H9 (cell line): ENCODE measurements around the gene IQCK. TPM values are rescaled to one million over a fixed set of nuclear protein-coding genes. Genes with fewer than 3 reads are reported as not detected.

Experiments
- DNase-seq: peaks from one replicate; pipeline ENCODE4 v3.0.0-alpha.2; 2017
- H2AFZ ChIP-seq: one replicate; pipeline ENCODE4 v1.6.1; 2013; ENCODE audit warnings: mild to moderate bottlenecking, low read length, control low read depth, moderate library complexity
- H2AK5ac ChIP-seq: 2 replicates; pipeline ENCODE4 v1.6.1; 2013; ENCODE audit warnings: low read length, control low read depth, mixed read lengths; ENCODE audit not compliant: insufficient read length
- H2BK120ac ChIP-seq: one replicate; pipeline ENCODE4 v1.6.1; 2013; ENCODE audit warnings: low read depth, mild to moderate bottlenecking, low read length, control low read depth, inconsistent platforms; ENCODE audit not compliant: poor library complexity, severe bottlenecking
- H2BK12ac ChIP-seq: 2 replicates; pipeline ENCODE4 v1.6.1; 2013; ENCODE audit warnings: low read length, control low read depth, mixed read lengths, low read depth; ENCODE audit not compliant: insufficient read length
- H2BK15ac ChIP-seq: 2 replicates; pipeline ENCODE4 v1.6.1; 2013; ENCODE audit warnings: low read depth, low read length, control low read depth
- H2BK20ac ChIP-seq: one replicate; pipeline ENCODE4 v1.6.1; 2013; ENCODE audit warnings: low read depth, mild to moderate bottlenecking, low read length, control low read depth, inconsistent platforms; ENCODE audit not compliant: poor library complexity, severe bottlenecking
- H2BK5ac ChIP-seq: 2 replicates; pipeline ENCODE4 v1.6.1; 2013; ENCODE audit warnings: low read length, control low read depth, mixed read lengths; ENCODE audit not compliant: insufficient read length
- H3K14ac ChIP-seq: 2 replicates; pipeline ENCODE4 v1.6.1; 2013; ENCODE audit warnings: low read length, control low read depth; ENCODE audit not compliant: insufficient read depth
- H3K18ac ChIP-seq: 2 replicates; pipeline ENCODE4 v1.6.1; 2013; ENCODE audit warnings: low read depth, mild to moderate bottlenecking, mixed read lengths, low read length, control low read depth; ENCODE audit not compliant: insufficient read length
- H3K23ac ChIP-seq: 2 replicates; pipeline ENCODE4 v1.6.1; 2013; ENCODE audit warnings: low read length, control low read depth, mixed read lengths, low read depth; ENCODE audit not compliant: insufficient read length
- H3K23me2 ChIP-seq: 2 replicates; pipeline ENCODE4 v1.6.1; 2013; ENCODE audit warnings: low read depth, mild to moderate bottlenecking, mixed read lengths, low read length, control low read depth; ENCODE audit not compliant: insufficient read length, poor library complexity, severe bottlenecking
- H3K27ac ChIP-seq: 2 replicates; pipeline ENCODE4 v1.5.1; 2013; ENCODE audit warnings: low read length, control low read depth, mixed read lengths, low read depth; ENCODE audit not compliant: insufficient read length
- H3K27me3 ChIP-seq: 2 replicates; pipeline ENCODE4 v1.6.1; 2013; ENCODE audit warnings: low read length, control low read depth, inconsistent platforms; ENCODE audit not compliant: insufficient read depth
- H3K4ac ChIP-seq: 2 replicates; pipeline ENCODE4 v1.6.1; 2013; ENCODE audit warnings: low read depth, mild to moderate bottlenecking, control low read depth, inconsistent platforms, low read length, moderate library complexity
- H3K4me1 ChIP-seq: 2 replicates; pipeline ENCODE4 v1.6.1; 2013; ENCODE audit warnings: low read length, control low read depth, inconsistent platforms; ENCODE audit not compliant: insufficient read depth
- H3K4me2 ChIP-seq: 2 replicates; pipeline ENCODE4 v1.6.1; 2013; ENCODE audit warnings: low read length, control low read depth, mixed read lengths; ENCODE audit not compliant: insufficient read length, insufficient read depth
- H3K56ac ChIP-seq: 2 replicates; pipeline ENCODE4 v1.6.1; 2013; ENCODE audit warnings: low read depth, mild to moderate bottlenecking, mixed read lengths, low read length, control low read depth; ENCODE audit not compliant: insufficient read length
- H3K79me1 ChIP-seq: 2 replicates; pipeline ENCODE4 v1.6.1; 2013; ENCODE audit warnings: low read depth, mild to moderate bottlenecking, moderate library complexity, low read length, control low read depth, inconsistent platforms; ENCODE audit not compliant: insufficient read depth, poor library complexity, severe bottlenecking
- H3K79me2 ChIP-seq: 2 replicates; pipeline ENCODE4 v1.6.1; 2013; ENCODE audit warnings: low read length, control low read depth, inconsistent platforms; ENCODE audit not compliant: insufficient read depth
- H3K9ac ChIP-seq: 2 replicates; pipeline ENCODE4 v1.6.1; 2013; ENCODE audit warnings: low read length, control low read depth, mixed read lengths; ENCODE audit not compliant: insufficient read length; ENCODE audit errors: extremely low read depth
- H3K9me3 ChIP-seq: one replicate; pipeline ENCODE4 v1.6.1; 2013; ENCODE audit warnings: low read depth, low read length, inconsistent platforms; ENCODE audit not compliant: control insufficient read depth
- H3T11ph ChIP-seq: one replicate; pipeline ENCODE4 v1.6.1; 2013; ENCODE audit warnings: mild to moderate bottlenecking, low read length, control low read depth, inconsistent platforms
- H4K20me1 ChIP-seq: one replicate; pipeline ENCODE4 v1.6.1; 2013; ENCODE audit not compliant: control insufficient read depth, insufficient read length, insufficient read depth
- H4K5ac ChIP-seq: 2 replicates; pipeline ENCODE4 v1.6.1; 2013; ENCODE audit warnings: low read depth, mild to moderate bottlenecking, mixed read lengths, low read length, control low read depth; ENCODE audit not compliant: insufficient read length
- H4K8ac ChIP-seq: replicated peaks from 2 replicates; pipeline ENCODE4 v1.6.1; 2013; ENCODE audit warnings: low read length, control low read depth, mixed read lengths, low read depth; ENCODE audit not compliant: insufficient read length
- H4K91ac ChIP-seq: 2 replicates; pipeline ENCODE4 v1.6.1; 2013; ENCODE audit warnings: low read depth, mild to moderate bottlenecking, moderate library complexity, mixed read lengths, low read length, control low read depth; ENCODE audit not compliant: insufficient read length
- H3K27ac Mint-ChIP-seq, 3 experiments: 2 replicates in 2 of 3; 3 replicates in 1 of 3; pipeline ENCODE4 v1.8.0; 2020 to 2021; ENCODE audit warnings: mixed read lengths in 3 of 3, mild to moderate bottlenecking in 1 of 3, moderate library complexity in 1 of 3
- H3K27me3 Mint-ChIP-seq: 2 replicates; pipeline ENCODE4 v1.8.0; 2021; ENCODE audit warnings: low read depth, mild to moderate bottlenecking, moderate library complexity, mixed read lengths
- H3K36me3 Mint-ChIP-seq, 3 experiments: 2 replicates in 2 of 3; 3 replicates in 1 of 3; pipeline ENCODE4 v1.8.0; 2020 to 2021; ENCODE audit warnings: low read depth in 3 of 3, mixed read lengths in 3 of 3; ENCODE audit not compliant: insufficient read depth in 1 of 3
- H3K4me1 Mint-ChIP-seq, 2 experiments: 2 replicates each; pipeline ENCODE4 v1.8.0; 2020; ENCODE audit warnings: mixed read lengths in 2 of 2
- H3K4me3 Mint-ChIP-seq, 2 experiments: 2 replicates in 1 of 2; 3 replicates in 1 of 2; pipeline ENCODE4 v1.8.0; 2020 to 2021; ENCODE audit warnings: mild to moderate bottlenecking in 2 of 2, mixed read lengths in 2 of 2, moderate library complexity in 1 of 2
- H3K9me3 Mint-ChIP-seq, 2 experiments: 2 replicates in 1 of 2; 3 replicates in 1 of 2; pipeline ENCODE4 v1.8.0; 2020; ENCODE audit warnings: mild to moderate bottlenecking in 2 of 2, mixed read lengths in 2 of 2, moderate library complexity in 1 of 2
- CTCF ChIP-seq: fragments of 200-600 bp; sonication (generic); conservative IDR thresholded peaks from 3 replicates; pipeline ENCODE4 v1.8.0; 2021; ENCODE audit warnings: antibody characterized with exemption, mild to moderate bottlenecking
- whole genome bisulfite sequencing: extraction: QIAGEN DNeasy Blood & Tissue Kit; methylation state at CpG from one replicate; pipeline ENCODE4 v1.1.7; 2013; ENCODE audit warnings: missing lambda C conversion rate, low lambda C conversion rate, mixed read lengths; ENCODE audit not compliant: insufficient read length; ENCODE audit errors: extremely low coverage; 5-methylcytosine and 5-hydroxymethylcytosine counted together
- total RNA-seq: library from RNA; stranded (reverse); gene quantifications from 2 replicates; pipeline ENCODE4 v1.2.1, GENCODE V29; 2021

Gene IQCK
- total RNA-seq, 1 experiment from 2014 or later: 9.0 TPM

- H3K27ac ChIP-seq: no peak overlapping the region
- no peaks in the 10 kb centered on the region for H3K9me3 Mint-ChIP-seq
- H3K4me1 Mint-ChIP-seq: peaks cover 39 to 66% of the 10 kb centered on the region in 2 experiments
- no peak overlapping the region for H2BK20ac ChIP-seq
- no peak overlapping the region for H3T11ph ChIP-seq
- H2BK12ac ChIP-seq: no peak overlapping the region
- H3K4me2 ChIP-seq: no peak overlapping the region
- H3K4me1 ChIP-seq: peaks cover 2% of the 10 kb centered on the region; the same call in 1 of the 2 replicates
- H3K79me2 ChIP-seq: peaks cover 16% of the 10 kb centered on the region; the same call in 1 of the 2 replicates
- peaks cover 67 to 92% (median 85%) of the 10 kb centered on the region in 3 experiments for H3K36me3 Mint-ChIP-seq
- H3K27me3 ChIP-seq: no peaks in the 10 kb centered on the region
- H3K9ac ChIP-seq: no peak overlapping the region
- H3K4ac ChIP-seq: no peak overlapping the region
- no CpG with 5 or more reads among the region's 22 CpGs for WGBS
- H3K79me1 ChIP-seq: peaks cover 2% of the 10 kb centered on the region
- H3K4me3 Mint-ChIP-seq: peak overlapping the region; percentile 30 to 33; a peak in 4 of 5 replicates
- no peaks in the 10 kb centered on the region for H3K9me3 ChIP-seq
- no peak overlapping the region for H3K23ac ChIP-seq
- no peak overlapping the region for H2BK5ac ChIP-seq
- peak overlapping the region; percentile 81 to 93 (median 92) for H3K27ac Mint-ChIP-seq
- no peak overlapping the region for H2BK15ac ChIP-seq
- no peak overlapping the region for H2AFZ ChIP-seq
- no peak for TF ChIP-seq CTCF
- no peaks in the 10 kb centered on the region for H3K27me3 Mint-ChIP-seq
- no peak for DNase-seq
- H3K18ac ChIP-seq: no peak overlapping the region
- no peak overlapping the region for H3K14ac ChIP-seq
- H4K8ac ChIP-seq: no peak overlapping the region
- H3K56ac ChIP-seq: no peak overlapping the region
- H3K23me2 ChIP-seq: no peaks in the 10 kb centered on the region
- H4K91ac ChIP-seq: no peak overlapping the region
- no peak overlapping the region for H2AK5ac ChIP-seq
- no peak overlapping the region for H2BK120ac ChIP-seq
- no peak overlapping the region for H4K5ac ChIP-seq
- peaks cover 6% of the 10 kb centered on the region for H4K20me1 ChIP-seq
Observed at GRCh38 chr16:19709381-19710136, 8.5 kb upstream of the IQCK start.
